Measurements from ENCODE around the gene ITPK1.

DNA sequence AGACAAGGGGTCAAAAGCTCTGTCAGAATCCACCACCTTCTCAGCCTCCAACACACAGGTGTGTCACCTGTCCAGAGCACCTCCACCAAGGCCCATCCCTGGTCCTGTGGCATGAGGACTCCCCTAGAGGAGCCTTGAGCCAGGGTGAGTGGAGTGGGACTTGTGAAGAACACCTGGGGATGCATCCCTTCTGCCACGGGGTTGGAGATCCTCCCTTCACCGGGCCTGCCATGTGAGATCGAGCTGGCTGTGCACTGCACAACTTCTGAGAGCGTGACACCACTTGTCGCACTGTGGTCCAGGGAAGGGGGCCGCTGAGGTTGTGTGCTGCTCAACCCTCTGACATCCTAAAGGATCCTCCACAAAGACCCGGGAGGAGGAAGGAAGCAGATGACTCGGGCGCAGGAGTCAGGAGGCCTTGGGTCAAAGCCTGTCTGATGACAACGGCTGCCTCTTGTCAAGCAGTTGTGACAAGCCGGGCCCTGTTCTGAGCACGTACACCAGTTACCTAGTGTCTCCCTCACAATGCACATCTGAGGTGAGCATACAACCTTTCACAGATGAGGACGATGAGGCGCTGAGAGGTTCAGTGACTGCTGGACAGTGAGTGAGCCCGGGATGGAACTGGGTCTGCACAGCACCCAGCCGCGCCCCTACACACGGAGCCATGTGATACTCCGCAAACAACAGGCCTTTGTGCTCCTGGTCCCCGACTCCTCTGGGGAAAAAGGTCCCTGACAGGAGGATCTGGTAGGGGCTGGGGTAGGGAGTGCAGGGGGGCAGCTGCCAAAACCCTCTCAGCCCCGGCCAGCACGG, 157.1 kb downstream of the ITPK1 start:
- TF ChIP-seq CTCF (conservative IDR thresholded peaks at IDR 0.05; ENCODE audit: low read length): no peak
- no peak for TF ChIP-seq EZH2phosphoT487 (IDR thresholded peaks at IDR 0.05; ENCODE audit: borderline replicate concordance, low read depth, low read length)

All from OCI-LY7 (cell line).